COR-L47 (cell line): ENCODE measurements around the gene GPSM3.
A peak's percentile ranks its signal among the peaks of the same experiment; 100 is the strongest.
"Not testable (repeated sequence)": the region's sequence is repeated elsewhere in the genome, so short reads cannot be mapped to it uniquely, and the experiment has no call there.

Experiments
- DNase-seq: peaks from one replicate; lab custom pipeline; 2025; lab: John Stamatoyannopoulos, UW

Gene GPSM3

DNA sequence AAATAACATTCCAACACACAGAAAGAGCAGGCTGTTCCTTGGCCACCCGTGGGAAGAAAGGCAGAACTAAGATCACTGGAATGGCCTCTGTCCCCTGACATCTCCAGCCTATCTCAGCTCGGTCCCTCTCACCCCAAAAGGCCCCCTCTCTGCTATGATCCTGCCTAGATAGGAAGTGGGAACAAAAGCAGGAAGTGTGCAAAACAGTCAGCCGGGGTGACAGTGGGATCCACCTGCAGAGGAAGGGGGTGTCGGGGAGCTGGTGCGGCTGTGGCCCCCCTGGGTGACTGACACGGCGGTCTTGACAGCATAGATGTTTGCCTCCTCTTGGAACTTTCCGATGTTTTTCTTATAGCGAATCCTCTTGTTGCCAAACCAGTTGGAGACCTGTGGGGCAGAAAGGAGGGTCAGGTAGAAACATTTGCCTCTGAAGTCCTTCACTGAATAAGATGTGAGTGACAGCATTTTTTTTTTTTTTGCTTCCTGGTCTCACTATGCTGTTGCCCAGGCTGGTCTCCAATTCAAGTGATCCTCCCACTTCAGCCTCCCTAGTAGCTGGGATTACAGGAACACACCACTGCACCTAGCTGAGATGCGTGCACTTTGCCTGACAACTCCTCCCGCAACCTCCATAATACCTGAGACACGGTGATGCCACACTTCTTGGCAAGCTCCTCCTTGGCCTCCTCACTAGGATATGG lies 5.3 kb downstream of the GPSM3 start:
- DNase-seq = no peak

DNA sequence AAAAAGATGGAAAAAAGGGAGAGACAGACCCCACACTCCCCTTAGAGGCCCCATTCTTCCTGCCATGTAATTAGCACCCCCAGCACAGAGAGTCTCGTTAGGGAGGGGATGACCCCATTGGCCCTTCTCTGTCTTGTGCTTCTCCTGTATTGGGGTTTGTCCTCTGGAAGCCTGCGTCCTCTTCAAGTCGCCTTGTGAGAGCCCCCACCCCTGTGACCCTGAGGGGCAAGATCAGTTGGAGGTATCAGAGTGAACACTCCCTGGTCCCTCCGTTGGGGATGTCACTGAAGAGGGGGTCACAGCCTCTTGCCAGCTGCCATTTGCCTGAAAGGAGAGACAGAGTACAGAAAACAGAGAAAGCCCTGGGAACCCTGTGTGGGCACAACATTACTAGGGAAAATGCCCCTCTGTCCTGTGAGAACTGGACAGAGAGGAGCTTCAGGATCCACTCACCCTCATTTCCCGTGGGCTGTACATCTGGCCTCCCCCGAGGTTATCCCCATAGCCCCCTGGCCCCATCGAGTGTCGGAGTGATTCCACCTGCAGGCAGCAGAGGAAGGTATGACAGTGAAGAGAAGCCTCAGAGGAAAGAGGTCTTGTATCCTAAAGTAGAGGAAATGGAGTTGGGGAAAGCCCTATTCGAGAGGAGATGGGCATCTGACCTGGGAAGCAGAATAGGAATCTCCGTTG lies 6.1 kb downstream of the GPSM3 start:
- DNase-seq = not testable (repeated sequence)

DNA sequence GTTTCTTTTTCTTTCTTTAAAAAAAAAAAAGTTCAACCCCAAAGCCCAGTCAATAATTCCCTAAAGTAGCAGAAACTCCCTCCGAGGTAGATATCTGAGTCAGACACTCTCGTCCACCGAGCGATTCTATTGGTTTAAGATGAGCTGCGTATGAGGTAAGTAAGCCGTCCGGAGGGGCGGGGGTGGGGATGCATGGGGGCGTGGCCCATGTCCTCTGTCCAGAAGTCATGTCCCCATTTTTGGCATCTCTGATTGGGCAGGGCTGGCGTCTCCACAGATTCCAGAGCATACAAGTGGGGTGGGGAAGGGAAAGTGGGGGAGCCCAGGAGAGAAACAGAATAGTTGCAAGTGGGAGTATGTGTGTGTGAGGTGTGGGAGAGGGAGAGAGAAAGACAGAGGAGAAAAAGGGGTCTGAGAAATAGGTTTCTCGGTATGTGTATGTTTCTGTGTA lies 6.7 kb downstream of the GPSM3 start:
- DNase-seq = not testable (repeated sequence)

DNA sequence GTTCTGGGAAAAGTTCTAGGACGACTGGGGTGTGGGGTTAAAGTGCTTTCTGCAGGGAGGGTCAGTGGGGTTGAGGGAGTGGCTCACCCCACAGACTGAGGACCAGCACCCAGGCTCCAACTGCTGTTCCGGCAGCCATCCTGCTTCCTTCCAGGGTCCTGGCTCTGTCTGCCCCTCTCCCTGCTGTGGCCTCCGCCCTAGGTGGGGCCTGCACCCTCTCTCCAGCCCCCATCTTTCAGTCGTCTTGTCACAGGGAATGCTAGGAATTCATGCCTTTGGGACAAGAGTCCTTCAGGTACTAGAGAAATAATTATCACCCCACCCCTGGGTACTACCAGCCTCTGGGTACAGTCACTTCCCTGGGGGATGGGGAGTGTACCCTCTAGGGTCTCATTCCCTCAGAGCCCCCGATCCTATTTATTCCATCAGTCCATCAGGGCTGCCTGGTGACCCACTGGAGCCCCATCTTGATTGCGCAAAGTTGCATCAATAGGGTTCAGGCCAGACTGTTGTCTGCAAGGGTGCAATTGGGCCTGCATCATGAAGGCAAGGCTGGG lies 8.3 kb downstream of the GPSM3 start, which contains the start of gene AGER:
AGER (minus strand) TSS at position 170 of the 557 bp plus-strand sequence; CDS start at position 139, 31 bp downstream.
- no peak for DNase-seq

- DNase-seq = no peak
Observed at GRCh38 chr6:32183483-32184083, 8.9 kb downstream of the GPSM3 start.

- DNase-seq = no peak
Observed at GRCh38 chr6:32183030-32183429, 9.4 kb downstream of the GPSM3 start.

DNA sequence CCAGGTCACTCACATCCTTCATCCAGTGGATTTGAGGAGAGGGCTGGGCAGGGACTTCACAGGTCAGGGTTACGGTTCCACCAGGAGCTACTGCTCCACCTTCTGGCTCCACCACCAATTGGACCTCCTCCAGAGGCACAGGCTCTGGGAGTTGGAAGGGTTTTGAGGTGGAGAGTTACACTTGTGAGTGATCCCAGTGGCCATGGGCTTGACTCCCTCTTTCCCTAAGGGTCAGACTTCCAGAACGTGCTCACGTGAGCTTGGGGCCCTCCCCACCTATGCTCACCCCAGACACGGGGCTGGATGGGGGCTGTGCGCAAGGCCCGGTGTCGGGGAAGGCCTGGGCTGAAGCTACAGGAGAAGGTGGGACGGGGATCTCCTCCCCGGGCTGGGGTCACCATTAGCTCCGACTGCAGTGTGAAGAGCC lies 9.9 kb downstream of the GPSM3 start:
- no peak for DNase-seq

DNA sequence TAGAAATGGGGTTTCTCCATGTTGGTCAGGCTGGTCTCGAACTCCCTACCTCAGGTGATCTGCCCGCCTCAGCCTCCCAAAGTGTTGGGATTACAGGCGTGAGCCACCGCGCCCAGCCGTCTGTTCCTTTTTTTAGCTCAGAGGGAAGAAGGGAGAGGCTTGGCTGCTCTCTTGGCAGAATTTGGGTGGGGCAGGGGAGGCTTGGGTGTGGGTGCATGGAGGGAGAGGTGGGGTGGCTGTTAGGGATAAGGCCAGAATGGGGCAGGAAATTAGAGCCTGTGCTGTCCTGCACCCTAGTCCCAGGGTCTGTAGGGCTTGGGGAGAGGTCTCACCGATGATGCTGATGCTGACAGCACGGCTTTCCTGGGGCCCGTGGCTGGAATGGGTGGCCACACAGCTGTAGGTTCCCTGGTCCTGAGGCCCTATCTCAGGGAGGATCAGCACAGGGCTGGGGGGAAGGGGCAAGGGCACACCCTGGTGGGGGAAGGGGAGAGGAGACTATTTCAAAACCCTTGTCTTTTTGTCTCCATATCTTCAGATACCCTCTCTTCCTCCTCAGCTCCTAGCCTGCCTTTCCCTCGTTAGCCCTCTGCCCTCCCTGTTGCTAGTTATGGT lies 10.4 kb downstream of the GPSM3 start:
- DNase-seq = no peak

GRCh38 chr6:32181148-32181702 lies 11.2 kb downstream of the GPSM3 start:
- no peak for DNase-seq

GRCh38 chr6:32179766-32180405 lies 12.6 kb downstream of the GPSM3 start:
- DNase-seq = no peak

GRCh38 chr6:32178547-32179440 lies 13.6 kb downstream of the GPSM3 start:
- no peak for DNase-seq

DNA sequence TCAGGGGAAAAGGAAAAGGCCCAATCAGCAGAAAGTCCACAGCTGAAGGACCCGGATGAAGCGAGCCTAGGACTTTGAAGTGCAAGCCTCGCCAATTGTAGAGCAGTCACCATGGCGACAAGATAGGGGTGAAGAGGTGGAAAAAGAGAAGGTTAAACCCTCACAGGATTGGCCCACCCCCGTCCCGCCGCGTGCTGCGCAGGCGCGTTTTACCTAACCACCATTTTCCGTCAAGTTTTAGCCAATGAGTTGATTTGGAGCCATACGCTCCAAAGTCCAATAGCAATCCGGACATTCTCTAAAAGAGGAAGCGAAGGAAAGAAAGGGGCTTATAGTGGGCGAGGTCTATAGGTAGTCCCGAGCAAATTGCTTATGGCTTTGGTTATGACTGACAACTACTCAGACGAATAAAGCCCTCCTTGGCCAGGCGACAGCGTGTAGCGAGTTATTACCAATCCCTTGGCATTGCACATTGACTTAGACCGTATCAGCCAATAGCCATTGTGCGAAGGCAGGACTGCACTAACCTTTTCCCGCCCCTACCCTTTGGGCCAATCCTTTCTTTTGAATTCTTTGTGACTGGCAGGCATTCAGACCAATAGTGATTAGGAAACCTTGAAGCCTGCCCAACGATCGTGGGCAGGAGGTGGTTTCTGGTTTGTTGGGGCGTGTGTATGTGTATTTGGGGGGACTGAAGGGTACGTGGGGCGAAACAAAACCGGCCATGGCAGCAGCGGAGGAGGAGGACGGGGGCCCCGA lies 14.5 kb downstream of the GPSM3 start, which contains the start of gene RNF5:
RNF5 (plus strand) TSS at position 618 of the 759 bp plus-strand sequence; CDS start at position 725, 107 bp downstream.
- peak; percentile 100 for DNase-seq

DNA sequence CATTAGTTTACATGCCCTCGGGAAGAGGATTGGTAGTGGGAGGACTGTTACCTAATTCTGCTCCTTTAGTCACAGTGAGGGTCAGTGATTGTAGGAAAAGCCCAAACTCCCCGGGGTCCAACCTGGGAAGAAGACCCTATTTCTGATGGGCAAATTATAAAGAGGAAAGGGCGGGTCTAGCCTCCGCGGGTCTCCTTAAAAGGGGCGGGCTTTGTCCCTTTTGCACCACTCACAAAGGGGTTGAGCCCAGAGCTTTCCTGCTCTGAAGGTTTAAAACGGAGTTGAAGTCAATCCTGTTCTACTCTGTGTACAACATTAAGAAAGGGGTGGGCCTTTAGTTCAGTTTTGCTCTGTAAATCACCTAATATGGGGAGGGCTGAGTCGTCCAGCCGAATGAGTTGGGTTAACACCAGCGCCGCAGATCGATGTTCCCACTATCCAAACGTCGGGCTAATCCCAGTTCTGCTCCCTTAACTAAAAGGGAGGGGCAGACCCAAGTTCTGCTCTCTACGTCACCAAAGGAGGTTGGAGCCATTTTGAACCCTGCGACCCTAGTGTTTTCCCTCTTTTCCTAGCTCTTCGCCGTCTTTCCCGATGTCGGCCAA lies 15.2 kb downstream of the GPSM3 start:
- DNase-seq = peak; percentile 67

GRCh38 chr6:32176476-32177182 lies 15.8 kb downstream of the GPSM3 start:
- no peak for DNase-seq

DNA sequence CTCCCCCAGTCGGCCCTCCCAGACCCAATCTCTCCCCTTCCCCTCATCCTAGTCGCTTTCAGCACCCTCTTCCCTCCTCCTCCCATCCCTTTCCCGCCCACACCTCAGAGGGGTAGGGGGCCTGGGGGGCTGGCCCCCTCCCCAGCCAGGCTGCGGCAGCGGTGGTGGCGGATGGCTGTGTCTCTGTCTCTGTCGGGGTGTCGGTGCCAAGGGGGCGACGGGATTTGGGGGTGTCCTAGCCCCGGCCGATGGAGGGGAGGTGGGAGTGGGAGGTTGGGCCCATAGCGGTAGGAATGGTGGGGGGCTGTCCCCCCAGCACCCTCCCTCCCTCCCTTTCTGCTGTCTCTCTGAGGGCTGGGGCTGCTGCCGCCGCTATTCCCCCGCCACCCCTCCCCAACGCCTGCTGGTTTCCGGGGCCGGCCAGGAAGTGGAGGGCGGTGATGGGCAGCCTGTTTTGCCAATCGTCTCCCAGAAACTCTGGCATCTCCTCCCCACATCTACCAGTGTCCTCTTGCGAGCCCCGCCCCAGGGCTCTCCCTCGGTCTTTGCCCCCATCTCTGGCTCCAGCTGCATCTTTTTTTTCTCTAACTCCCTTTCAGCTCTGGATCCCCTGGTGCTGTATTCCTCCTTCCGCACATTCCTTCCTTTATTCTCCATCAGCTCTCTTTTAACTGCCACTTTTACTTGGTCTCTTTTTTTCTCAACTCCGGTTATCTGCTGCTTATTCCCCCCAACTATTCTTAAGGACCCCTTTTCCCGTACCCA lies 16.6 kb downstream of the GPSM3 start, which contains the start of gene AGPAT1:
AGPAT1 (minus strand) TSS at position 374 of the 765 bp plus-strand sequence. CDS start 4,588 bp downstream, outside the sequence.
- peak; percentile 95 for DNase-seq

- DNase-seq = no peak
Observed at GRCh38 chr6:32175322-32175710, 17.1 kb downstream of the GPSM3 start.

DNA sequence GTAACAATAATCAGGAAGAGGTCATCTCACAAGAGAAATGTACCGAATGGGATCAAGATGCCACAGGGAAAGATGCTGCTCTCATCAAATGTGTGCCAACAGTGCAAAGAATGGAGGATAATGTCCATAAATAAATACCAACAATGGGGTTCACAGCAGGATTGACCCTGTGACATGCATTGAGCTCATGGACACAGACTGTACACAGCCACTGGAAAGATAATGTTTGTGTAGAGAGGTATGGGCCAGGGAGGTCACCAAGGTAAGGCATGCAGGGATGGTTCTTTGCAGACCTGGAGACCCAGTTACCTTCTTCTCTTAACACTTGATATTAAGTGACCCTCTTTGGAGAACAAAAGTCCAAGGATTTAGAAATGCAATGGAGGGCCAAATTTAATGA lies 18.0 kb downstream of the GPSM3 start:
- no peak for DNase-seq
